Endometrium (tissue), 2 donors: Measurements from ENCODE around the gene MACROD2.
"Not testable (repeated sequence)": the region's sequence is repeated elsewhere in the genome, so short reads cannot be mapped to it uniquely, and the experiment has no call there.

Source experiments
- FAIRE-seq: peaks from 2 replicates; lab custom pipeline; 2012; peaks lifted over from hg19 to GRCh38; lab: Jason Lieb, UNC
- donor health status: control.
- donor health status: control.

MACROD2 gene

GRCh38 chr20:14193443-14193842 lies 198.1 kb downstream of the MACROD2 start:
- FAIRE-seq, result no peak

GRCh38 chr20:14193885-14194284 lies 198.6 kb downstream of the MACROD2 start:
- no peak for FAIRE-seq

- FAIRE-seq, result no peak
These were observed 201.8 kb downstream of the MACROD2 start for GRCh38 chr20:14197097-14197496.

- FAIRE-seq, result no peak
These were observed 203.1 kb downstream of the MACROD2 start for GRCh38 chr20:14198416-14198815.

DNA sequence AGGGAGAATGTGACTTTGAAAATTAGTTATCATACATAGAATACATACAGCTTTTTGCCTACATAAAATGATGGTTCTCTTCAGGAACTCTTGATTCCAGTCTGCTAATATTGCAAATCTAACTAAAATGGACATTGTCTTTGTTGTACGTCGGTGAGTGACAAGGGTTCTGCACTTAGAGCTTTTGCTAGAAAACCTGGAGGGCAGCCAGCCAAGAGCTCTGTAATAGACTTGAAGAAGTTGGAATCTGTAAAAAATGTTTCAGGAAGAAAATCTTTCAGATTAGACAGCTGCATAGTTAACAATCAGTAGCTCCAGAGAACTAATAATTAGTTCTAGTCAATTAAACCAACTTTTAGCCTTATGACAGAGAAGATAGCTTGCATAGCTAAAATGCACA lies 203.8 kb downstream of the MACROD2 start:
- no peak for FAIRE-seq

- no peak for FAIRE-seq
These were observed 208.3 kb downstream of the MACROD2 start for GRCh38 chr20:14203657-14204056.

DNA sequence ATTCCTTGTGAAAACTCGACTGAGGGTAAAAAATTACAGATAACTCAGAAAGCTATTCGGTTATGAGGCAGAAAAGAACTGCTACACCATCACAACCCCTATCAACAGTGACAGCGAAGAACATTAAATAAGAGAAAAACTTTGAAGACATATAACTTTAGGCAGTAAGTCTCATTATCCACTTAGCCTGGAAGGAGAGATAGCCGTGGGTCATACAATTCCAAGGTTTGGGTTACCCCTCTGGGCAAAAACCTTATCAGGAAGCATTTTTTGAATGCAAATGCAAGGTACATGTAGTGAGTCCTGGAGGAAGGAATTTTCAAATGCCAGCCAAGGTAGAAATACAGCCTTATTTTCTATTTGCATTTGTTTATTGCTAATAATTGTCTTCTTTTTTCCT lies 212.3 kb downstream of the MACROD2 start:
- no peak for FAIRE-seq

DNA sequence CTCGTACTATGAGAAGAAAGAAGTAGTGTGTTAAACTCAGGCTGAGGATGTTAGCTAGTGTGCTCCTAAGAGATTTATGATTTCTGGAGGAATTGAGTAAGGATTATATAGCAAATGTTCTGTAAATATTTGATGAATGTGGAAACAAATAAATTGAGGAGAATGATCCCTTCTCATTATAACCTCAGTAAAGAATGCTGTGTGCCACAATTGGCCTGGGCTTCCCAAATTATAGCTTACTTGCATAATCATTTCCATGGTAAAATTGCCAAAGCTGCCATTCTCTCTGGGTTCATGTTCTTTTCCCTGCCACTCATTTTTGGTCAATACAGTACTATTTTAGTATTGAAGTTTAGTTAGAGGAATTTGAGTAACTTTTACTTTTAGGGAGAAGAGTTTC lies 213.6 kb downstream of the MACROD2 start:
- no peak for FAIRE-seq

DNA sequence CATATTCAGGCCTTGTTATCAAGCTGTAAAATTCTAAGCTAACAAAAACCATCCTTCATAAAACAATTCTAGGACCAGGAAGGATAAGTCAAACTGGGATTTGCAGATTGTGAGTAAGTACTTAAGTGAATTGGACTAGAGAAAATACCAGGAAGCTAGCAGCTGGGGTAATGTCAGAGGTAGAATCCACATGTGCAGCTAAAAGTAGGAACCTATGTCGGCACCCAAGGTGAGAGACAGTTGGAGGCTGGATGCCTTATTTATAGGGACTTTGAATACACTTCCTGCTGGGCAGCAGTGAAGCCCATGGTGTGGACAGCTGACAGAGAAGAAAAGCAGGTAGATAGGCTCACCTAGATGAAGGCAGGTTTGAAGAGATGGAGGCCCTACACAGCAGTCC lies 214.8 kb downstream of the MACROD2 start:
- FAIRE-seq, result no peak

- peak; percentile 21 for FAIRE-seq
These were observed 218.7 kb downstream of the MACROD2 start for GRCh38 chr20:14214046-14214445.

GRCh38 chr20:14215880-14216279 lies 220.6 kb downstream of the MACROD2 start:
- not testable (repeated sequence) for FAIRE-seq

DNA sequence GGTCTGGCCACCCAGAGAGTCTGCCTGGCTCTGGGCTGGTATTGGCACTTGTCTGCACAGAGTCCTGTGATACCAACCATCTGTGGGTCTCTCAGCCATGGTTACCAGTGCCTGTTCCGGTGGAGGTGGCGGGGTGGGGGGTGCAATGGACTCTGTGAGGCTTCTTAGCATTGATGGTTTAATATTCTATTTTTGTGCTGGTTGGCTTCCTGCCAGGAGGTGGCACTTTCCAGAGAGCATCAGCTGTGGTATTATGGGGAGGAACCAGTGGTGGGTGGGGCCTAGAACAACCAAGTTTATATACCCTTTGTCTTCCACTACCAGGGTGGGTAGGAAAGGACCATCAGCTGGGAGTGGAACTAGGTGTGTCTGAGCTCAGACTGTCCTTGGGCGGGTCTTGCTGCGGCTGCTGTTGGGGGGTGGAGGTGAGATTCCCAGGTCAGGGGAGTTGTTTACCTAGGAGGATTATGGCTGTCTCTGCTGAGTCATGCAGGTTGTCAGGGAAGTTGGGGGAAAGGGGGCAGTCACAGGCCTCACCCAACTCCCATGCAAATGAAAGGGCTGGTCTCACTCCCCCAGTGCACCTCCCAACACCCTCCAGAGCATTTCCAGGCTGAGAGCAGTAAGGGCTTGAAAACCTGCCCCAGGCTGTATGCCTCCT lies 224.6 kb downstream of the MACROD2 start:
- no peak for FAIRE-seq

DNA sequence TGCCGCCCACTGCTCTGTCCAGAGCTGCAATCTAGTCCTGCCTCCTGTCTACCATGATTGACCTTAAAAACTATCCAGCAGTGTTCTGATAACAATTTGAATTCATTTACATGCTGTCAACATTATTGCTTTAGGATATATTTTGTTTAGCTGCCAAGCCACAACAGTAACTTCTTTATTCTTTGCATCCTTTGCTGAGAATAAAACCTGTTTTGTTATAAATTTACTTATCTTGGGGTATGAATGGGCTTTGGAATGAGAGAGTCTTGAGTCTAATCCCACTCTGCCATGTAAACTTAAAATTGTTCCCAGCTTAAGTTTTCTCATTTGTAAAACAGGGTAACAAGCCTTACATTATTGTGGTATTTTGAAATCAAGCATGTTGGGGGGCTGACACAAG lies 225.7 kb downstream of the MACROD2 start:
- FAIRE-seq, result no peak

DNA sequence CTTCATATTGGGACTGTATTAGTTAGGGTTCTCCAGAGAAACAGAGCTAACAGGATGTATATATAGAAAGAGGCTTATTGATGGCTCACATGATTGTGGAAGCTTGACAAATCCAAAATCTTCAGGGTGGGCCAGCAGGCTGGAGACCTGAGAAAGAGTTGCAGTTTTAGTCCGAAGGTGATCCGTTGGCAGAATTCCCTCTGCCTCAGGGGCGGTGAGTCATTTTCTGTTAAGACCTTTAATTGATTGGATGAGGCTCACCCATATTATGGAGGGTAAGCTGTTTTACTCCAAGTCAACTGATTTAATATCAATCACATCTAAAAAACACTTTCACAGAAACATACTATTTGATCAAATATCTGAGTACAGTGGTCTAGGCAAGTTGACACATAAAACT lies 228.5 kb downstream of the MACROD2 start:
- FAIRE-seq, result no peak

- not testable (repeated sequence) for FAIRE-seq
These were observed 231.0 kb downstream of the MACROD2 start for GRCh38 chr20:14226051-14227049.

DNA sequence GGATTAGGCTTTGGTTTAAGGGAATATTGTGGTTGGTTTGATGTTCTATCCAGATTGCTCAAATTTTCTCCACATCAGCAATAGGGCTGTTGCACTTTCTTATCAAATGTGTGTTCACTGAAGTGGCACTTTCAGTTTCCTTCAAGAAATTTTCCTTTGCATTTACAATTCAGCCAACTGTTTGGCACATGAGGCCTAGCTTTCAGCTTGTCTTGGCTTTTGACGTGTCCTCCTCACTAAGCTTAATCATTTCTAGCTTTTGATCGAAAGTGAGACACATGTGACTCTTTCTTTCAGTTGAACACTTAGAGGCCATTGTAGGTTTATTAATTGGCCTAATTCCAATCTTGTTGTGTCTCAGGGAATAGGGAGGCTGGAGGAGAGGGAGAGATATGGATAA lies 237.3 kb downstream of the MACROD2 start:
- no peak for FAIRE-seq

- FAIRE-seq, result peak; percentile 66
These were observed 239.5 kb downstream of the MACROD2 start for GRCh38 chr20:14234666-14235295.

- no peak for FAIRE-seq
These were observed 240.0 kb downstream of the MACROD2 start for GRCh38 chr20:14235355-14235754.

DNA sequence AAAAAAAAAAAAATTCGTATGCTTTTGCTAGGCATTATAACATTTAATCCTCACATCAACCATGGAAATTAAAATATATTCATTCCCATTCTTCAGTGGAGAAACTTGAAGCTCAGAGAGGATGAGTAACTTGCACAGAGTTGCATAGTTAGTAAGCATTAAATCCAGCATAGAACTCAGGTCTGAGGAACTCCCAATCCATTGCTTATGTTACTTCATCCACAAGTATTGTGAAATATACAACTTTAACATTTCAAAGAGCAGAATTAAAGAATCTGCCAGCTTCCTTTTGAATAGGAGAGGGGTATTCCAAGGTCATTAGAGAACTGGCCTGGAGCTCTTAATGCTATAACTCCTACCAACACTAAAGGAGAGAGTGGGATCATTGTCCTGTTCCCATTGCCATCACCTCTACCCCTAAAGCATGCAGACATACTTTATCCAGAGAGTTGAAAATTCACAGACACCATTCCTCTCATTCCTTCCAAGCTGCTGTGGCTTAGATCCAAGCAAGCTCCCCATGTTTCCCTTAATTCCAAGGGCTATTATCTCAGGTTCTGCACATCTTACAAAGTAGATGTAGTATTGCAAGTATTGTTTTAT lies 250.2 kb downstream of the MACROD2 start:
- no peak for FAIRE-seq

- no peak for FAIRE-seq
These were observed 264.4 kb downstream of the MACROD2 start for GRCh38 chr20:14259689-14260088.

DNA sequence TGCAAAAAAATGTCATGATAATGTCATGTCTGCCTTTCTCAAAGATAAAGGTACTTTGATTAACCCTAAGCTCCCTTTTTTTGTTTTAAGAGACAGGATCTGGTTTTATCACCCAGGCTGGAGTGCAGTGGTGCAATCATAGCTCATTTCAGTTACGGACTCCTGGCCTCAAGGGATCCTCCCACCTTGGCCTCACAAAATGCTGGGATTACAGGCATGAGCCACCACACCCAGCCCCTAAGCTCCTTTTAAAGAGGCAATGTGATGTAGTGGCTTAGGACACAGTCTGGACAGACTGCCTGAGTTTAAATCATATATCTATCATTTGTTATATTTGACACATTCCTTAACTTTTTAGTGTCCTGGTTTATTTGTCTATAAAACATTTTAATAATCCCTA lies 265.1 kb downstream of the MACROD2 start:
- no peak for FAIRE-seq

- FAIRE-seq, result no peak
These were observed 269.6 kb downstream of the MACROD2 start for GRCh38 chr20:14264869-14265268.
